Measurements from ENCODE around the gene ABHD14A. TPM values are rescaled to one million over a fixed set of nuclear protein-coding genes. Genes with fewer than 3 reads are reported as not detected.

ABHD14A gene
- total RNA-seq, 1 experiment from 2014 or later: 9.9 TPM

DNA sequence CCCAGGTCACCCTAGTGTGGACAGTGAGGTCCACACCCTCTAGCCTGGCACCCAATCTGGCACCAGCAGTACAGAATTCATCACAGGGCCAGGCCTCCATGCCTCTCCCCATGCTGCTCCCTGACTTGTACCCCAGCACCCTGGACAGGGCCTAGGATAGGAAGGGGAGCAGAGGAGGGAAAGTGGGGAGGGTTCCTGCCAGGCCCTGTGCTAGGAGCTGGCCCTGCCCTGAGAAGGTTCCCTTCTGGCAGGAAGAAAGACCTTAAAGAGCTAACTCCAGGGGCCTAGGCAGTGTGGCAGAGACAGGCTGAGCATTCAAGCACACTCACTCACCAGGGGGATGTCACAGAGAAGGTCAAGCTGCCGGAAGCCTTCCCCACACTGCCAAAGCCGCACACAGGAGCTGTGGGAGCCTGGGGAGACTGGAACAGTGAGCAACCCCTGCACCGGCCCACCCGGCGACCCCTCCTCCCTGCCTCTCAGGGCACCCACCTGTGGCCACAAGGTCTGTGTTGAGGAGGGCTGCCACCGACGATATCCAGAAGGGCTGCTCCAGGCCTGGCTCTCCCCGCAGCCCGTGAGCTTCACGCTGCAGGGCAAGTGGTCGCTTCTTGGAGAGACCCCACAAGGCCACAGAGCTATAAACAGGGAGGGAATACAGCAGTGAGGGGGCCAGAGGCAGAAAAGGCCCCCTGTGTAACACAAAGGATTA is 40.6 kb upstream of the ABHD14A start:
- DNase-seq: no peak
- Histone ChIP-seq H3K9me3 (ENCODE audit: insufficient read depth, low read depth) (no peaks in the 10 kb centered on the region), H2AFZ (no peak overlapping the region), H3K4me2 (no peak overlapping the region), H3K36me3 (ENCODE audit: low read depth) (no peaks in the 10 kb centered on the region; the same call in 1 of the 2 replicates), H3K9me2 (ENCODE audit: insufficient read depth) (no peaks in the 10 kb centered on the region), H3K4me1 (replicated peaks; ENCODE audit: insufficient read depth) (no peaks in the 10 kb centered on the region), H3K27me3 (ENCODE audit: insufficient read depth, low read depth) (no peaks in the 10 kb centered on the region), H4K20me1 (ENCODE audit: insufficient read depth) (no peaks in the 10 kb centered on the region; the same call in 1 of the 2 replicates), H3K4me3 (no peak overlapping the region), H3F3A (ENCODE audit: insufficient read depth, low read depth) (no peaks in the 10 kb centered on the region), H3K79me2 (ENCODE audit: low read depth) (peaks cover 3% of the 10 kb centered on the region; the same call in 1 of the 2 replicates), H3K27ac (no peak overlapping the region)
- ChIA-PET CTCF (no interaction called here), POLR2A (ENCODE audit: unreplicated experiment) (no interaction called here)
- intact Hi-C loops (cut with micrococcal nuclease; ENCODE audit: unreplicated experiment): no loop called here
- no peak for TF ChIP-seq EZH2 (IDR thresholded peaks at IDR 0.05; ENCODE audit: low read depth)
- TF ChIP-seq, protein P1, sequence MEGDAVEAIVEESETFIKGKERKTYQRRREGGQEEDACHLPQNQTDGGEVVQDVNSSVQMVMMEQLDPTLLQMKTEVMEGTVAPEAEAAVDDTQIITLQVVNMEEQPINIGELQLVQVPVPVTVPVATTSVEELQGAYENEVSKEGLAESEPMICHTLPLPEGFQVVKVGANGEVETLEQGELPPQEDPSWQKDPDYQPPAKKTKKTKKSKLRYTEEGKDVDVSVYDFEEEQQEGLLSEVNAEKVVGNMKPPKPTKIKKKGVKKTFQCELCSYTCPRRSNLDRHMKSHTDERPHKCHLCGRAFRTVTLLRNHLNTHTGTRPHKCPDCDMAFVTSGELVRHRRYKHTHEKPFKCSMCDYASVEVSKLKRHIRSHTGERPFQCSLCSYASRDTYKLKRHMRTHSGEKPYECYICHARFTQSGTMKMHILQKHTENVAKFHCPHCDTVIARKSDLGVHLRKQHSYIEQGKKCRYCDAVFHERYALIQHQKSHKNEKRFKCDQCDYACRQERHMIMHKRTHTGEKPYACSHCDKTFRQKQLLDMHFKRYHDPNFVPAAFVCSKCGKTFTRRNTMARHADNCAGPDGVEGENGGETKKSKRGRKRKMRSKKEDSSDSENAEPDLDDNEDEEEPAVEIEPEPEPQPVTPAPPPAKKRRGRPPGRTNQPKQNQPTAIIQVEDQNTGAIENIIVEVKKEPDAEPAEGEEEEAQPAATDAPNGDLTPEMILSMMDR (conservative IDR thresholded peaks at IDR 0.05): no peak
- no TSS peak for BruUV-seq (replicated peaks)

- Histone ChIP-seq H2AFZ (no peak overlapping the region), H3F3A (ENCODE audit: insufficient read depth, low read depth) (no peaks in the 10 kb centered on the region), H3K9me3 (ENCODE audit: insufficient read depth, low read depth) (no peaks in the 10 kb centered on the region), H3K79me2 (ENCODE audit: low read depth) (peaks cover 12% of the 10 kb centered on the region), H3K4me1 (replicated peaks; ENCODE audit: insufficient read depth) (no peaks in the 10 kb centered on the region), H3K27me3 (ENCODE audit: insufficient read depth, low read depth) (no peaks in the 10 kb centered on the region), H3K9me2 (ENCODE audit: insufficient read depth) (no peaks in the 10 kb centered on the region), H3K36me3 (ENCODE audit: low read depth) (no peaks in the 10 kb centered on the region; the same call in 1 of the 2 replicates), H3K4me3 (no peak overlapping the region), H4K20me1 (ENCODE audit: insufficient read depth) (peaks cover 5% of the 10 kb centered on the region; the same call in 1 of the 2 replicates), H3K4me2 (no peak overlapping the region), H3K27ac (no peak overlapping the region)
- no TSS peak for BruUV-seq (replicated peaks)
- POLR2A ChIA-PET (ENCODE audit: unreplicated experiment): no interaction called here
- DNase-seq: no peak
- intact Hi-C loops (cut with micrococcal nuclease; ENCODE audit: unreplicated experiment): no loop called here
- TF ChIP-seq, protein P1 (conservative IDR thresholded peaks at IDR 0.05): no peak
- no peak for TF ChIP-seq EZH2 (IDR thresholded peaks at IDR 0.05; ENCODE audit: low read depth)
- CTCF ChIA-PET: no interaction called here
These were observed 39.6 kb upstream of the ABHD14A start for GRCh38 chr3:51934991-51935885.

- intact Hi-C loops (cut with micrococcal nuclease; ENCODE audit: unreplicated experiment): no loop called here
- ChIA-PET POLR2A (ENCODE audit: unreplicated experiment) (no interaction called here), CTCF (no interaction called here)
- no peaks in the 10 kb centered on the region for H3K9me3 ChIP-seq (ENCODE audit: insufficient read depth, low read depth)
- H3K27ac ChIP-seq: no peak overlapping the region
- H3F3A ChIP-seq (ENCODE audit: insufficient read depth, low read depth): no peaks in the 10 kb centered on the region
- TF ChIP-seq, protein P1 (conservative IDR thresholded peaks at IDR 0.05): no peak
- TF ChIP-seq EZH2 (IDR thresholded peaks at IDR 0.05; ENCODE audit: low read depth): no peak
- no peak for DNase-seq
- H3K4me3 ChIP-seq: no peak overlapping the region
- peaks cover 21% of the 10 kb centered on the region for H3K79me2 ChIP-seq (ENCODE audit: low read depth)
- no peaks in the 10 kb centered on the region for H3K9me2 ChIP-seq (ENCODE audit: insufficient read depth)
- BruUV-seq (replicated peaks): no TSS peak
- no peak overlapping the region for H3K4me2 ChIP-seq
- H3K27me3 ChIP-seq (ENCODE audit: insufficient read depth, low read depth): no peaks in the 10 kb centered on the region
- H3K4me1 ChIP-seq (replicated peaks; ENCODE audit: insufficient read depth): 0 out of 2 replicates have a peak, but pooled peaks cover 8% of the 10 kb centered on the region
- H4K20me1 ChIP-seq (ENCODE audit: insufficient read depth): peaks cover 5% of the 10 kb centered on the region; the same call in 1 of the 2 replicates
- H3K36me3 ChIP-seq (ENCODE audit: low read depth): no peaks in the 10 kb centered on the region; the same call in 1 of the 2 replicates
- no peak overlapping the region for H2AFZ ChIP-seq
These were observed 38.7 kb upstream of the ABHD14A start for GRCh38 chr3:51935886-51936755.

Measured in PC-9 (cell line).